ENCODE data around the gene NUDT14.

DNA sequence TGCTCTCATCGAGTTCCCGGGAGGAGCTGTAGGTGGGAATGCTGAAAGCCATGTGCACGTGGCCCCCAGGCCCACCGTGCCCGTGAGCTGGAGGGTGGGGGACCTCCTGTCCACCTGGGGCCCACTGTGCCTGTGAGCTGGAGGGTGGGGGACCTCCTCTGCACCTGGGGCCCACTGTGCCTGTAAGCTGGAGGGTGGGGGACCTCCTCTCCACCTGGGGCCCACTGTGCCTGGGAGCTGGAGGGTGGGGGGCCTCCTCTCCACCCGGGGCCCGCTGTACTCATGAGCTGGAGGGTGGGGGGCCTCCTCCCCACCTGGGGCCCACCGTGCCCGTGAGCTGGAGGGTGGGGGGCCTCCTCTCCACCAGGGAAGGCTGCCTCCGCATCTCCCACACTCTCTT lies 13.9 kb upstream of the NUDT14 start:
- no peak for TF ChIP-seq POLR2AphosphoS5 (IDR thresholded peaks at IDR 0.05)
- TF ChIP-seq, protein P1, sequence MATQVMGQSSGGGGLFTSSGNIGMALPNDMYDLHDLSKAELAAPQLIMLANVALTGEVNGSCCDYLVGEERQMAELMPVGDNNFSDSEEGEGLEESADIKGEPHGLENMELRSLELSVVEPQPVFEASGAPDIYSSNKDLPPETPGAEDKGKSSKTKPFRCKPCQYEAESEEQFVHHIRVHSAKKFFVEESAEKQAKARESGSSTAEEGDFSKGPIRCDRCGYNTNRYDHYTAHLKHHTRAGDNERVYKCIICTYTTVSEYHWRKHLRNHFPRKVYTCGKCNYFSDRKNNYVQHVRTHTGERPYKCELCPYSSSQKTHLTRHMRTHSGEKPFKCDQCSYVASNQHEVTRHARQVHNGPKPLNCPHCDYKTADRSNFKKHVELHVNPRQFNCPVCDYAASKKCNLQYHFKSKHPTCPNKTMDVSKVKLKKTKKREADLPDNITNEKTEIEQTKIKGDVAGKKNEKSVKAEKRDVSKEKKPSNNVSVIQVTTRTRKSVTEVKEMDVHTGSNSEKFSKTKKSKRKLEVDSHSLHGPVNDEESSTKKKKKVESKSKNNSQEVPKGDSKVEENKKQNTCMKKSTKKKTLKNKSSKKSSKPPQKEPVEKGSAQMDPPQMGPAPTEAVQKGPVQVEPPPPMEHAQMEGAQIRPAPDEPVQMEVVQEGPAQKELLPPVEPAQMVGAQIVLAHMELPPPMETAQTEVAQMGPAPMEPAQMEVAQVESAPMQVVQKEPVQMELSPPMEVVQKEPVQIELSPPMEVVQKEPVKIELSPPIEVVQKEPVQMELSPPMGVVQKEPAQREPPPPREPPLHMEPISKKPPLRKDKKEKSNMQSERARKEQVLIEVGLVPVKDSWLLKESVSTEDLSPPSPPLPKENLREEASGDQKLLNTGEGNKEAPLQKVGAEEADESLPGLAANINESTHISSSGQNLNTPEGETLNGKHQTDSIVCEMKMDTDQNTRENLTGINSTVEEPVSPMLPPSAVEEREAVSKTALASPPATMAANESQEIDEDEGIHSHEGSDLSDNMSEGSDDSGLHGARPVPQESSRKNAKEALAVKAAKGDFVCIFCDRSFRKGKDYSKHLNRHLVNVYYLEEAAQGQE (IDR thresholded peaks at IDR 0.05; ENCODE audit: borderline replicate concordance) = no peak
- no peak for TF ChIP-seq EZH2 (IDR thresholded peaks at IDR 0.05; ENCODE audit: borderline replicate concordance, insufficient read depth, low read length, poor library complexity, severe bottlenecking)
- TF ChIP-seq, protein P2, sequence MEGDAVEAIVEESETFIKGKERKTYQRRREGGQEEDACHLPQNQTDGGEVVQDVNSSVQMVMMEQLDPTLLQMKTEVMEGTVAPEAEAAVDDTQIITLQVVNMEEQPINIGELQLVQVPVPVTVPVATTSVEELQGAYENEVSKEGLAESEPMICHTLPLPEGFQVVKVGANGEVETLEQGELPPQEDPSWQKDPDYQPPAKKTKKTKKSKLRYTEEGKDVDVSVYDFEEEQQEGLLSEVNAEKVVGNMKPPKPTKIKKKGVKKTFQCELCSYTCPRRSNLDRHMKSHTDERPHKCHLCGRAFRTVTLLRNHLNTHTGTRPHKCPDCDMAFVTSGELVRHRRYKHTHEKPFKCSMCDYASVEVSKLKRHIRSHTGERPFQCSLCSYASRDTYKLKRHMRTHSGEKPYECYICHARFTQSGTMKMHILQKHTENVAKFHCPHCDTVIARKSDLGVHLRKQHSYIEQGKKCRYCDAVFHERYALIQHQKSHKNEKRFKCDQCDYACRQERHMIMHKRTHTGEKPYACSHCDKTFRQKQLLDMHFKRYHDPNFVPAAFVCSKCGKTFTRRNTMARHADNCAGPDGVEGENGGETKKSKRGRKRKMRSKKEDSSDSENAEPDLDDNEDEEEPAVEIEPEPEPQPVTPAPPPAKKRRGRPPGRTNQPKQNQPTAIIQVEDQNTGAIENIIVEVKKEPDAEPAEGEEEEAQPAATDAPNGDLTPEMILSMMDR (IDR thresholded peaks at IDR 0.05; ENCODE audit: poor library complexity, severe bottlenecking) = no peak
- TF ChIP-seq EP300 (conservative IDR thresholded peaks at IDR 0.05; ENCODE audit: poor library complexity, severe bottlenecking) = no peak
- TF ChIP-seq TAF1 (IDR thresholded peaks at IDR 0.05; ENCODE audit: low read depth) = no peak
- no peak for TF ChIP-seq RAD21 (conservative IDR thresholded peaks at IDR 0.05)
- TF ChIP-seq MXI1 (conservative IDR thresholded peaks at IDR 0.05; ENCODE audit: poor library complexity, severe bottlenecking) = no peak
- no peak for TF ChIP-seq SMC3 (conservative IDR thresholded peaks at IDR 0.05; ENCODE audit: poor library complexity)

Data from neural cell (in vitro differentiated cells).